Skeletal muscle satellite cell (primary cell): Measurements from ENCODE around the gene BCL2L14. TPM values are rescaled to one million over a fixed set of nuclear protein-coding genes. Genes with fewer than 3 reads are reported as not detected.

ENCODE experiments used
- H3K27me3 ChIP-seq: 2 replicates; pipeline ENCODE4 v1.7.0; 2013; ENCODE audit warnings: low read length; ENCODE audit not compliant: control insufficient read depth, insufficient read depth
- H3K36me3 ChIP-seq: 2 replicates; pipeline ENCODE4 v1.7.0; 2013; ENCODE audit warnings: mild to moderate bottlenecking, control low read depth, low read length; ENCODE audit not compliant: insufficient read depth
- H3K4me1 ChIP-seq: 2 replicates; pipeline ENCODE4 v1.7.0; 2013; ENCODE audit warnings: low read length; ENCODE audit not compliant: control insufficient read depth, insufficient read depth
- H3K4me2 ChIP-seq: 2 replicates; pipeline ENCODE4 v1.7.0; 2013; ENCODE audit warnings: mild to moderate bottlenecking, low read length
- H3K4me3 ChIP-seq: 2 replicates; pipeline ENCODE4 v1.7.0; 2013; ENCODE audit warnings: low read length
- H3K9ac ChIP-seq: 2 replicates; pipeline ENCODE4 v1.7.0; 2013; ENCODE audit warnings: mild to moderate bottlenecking, low read depth, low read length, moderate library complexity
- H3K9me3 ChIP-seq: replicated peaks from 2 replicates; pipeline ENCODE4 v1.7.0; 2013; ENCODE audit warnings: mild to moderate bottlenecking, control low read depth, low read length
- total RNA-seq: library from RNA; depleted of rRNA; stranded (reverse); fragments of >200 nt; gene quantifications from 2 replicates; pipeline ENCODE4 v1.2.3, GENCODE V29; 2012; rRNA removed

The BCL2L14 gene
- not detected in 2 replicates for total RNA-seq

- Histone ChIP-seq H3K27me3 (peaks cover 24% of the 10 kb centered on the region), H3K4me3 (no peak within 1 kb of the TSS), H3K9ac (no peak within 1 kb of the TSS), H3K4me2 (no peak within 1 kb of the TSS), H3K4me1 (no peaks in the 10 kb centered on the region), H3K9me3 (no peaks in the 10 kb centered on the region), H3K36me3 (no peaks in the 10 kb centered on the region)
These were observed at the start of gene BCL2L14 for GRCh38 chr12:12070674-12071656. TSS of gene BCL2L14 (plus strand) at chr12:12070939. CDS start at chr12:12079306, 8,367 bp downstream.

- no peaks in the 10 kb centered on the region for H3K36me3 ChIP-seq
These were observed 48.3 kb upstream of the BCL2L14 start for GRCh38 chr12:12022306-12022936.

GRCh38 chr12:12023456-12023855, 47.3 kb upstream of the BCL2L14 start:
- no peak overlapping the region for H3K9ac ChIP-seq
- peaks cover 18% of the 10 kb centered on the region for H3K27me3 ChIP-seq
- no peak overlapping the region for H3K4me2 ChIP-seq
- no peaks in the 10 kb centered on the region for H3K36me3 ChIP-seq
- no peaks in the 10 kb centered on the region for H3K4me1 ChIP-seq
- no peaks in the 10 kb centered on the region for H3K9me3 ChIP-seq
- H3K4me3 ChIP-seq, result no peak overlapping the region

More at GRCh38 chr12:12022306-12022936, 48.3 kb upstream of the BCL2L14 start:
- H3K4me2 ChIP-seq, result no peak overlapping the region
- no peaks in the 10 kb centered on the region for H3K4me1 ChIP-seq
- peaks cover 23% of the 10 kb centered on the region for H3K27me3 ChIP-seq
- no peak overlapping the region for H3K4me3 ChIP-seq
- H3K9me3 ChIP-seq, result no peaks in the 10 kb centered on the region
- no peak overlapping the region for H3K9ac ChIP-seq

GRCh38 chr12:12024911-12025682, 45.6 kb upstream of the BCL2L14 start:
- H3K36me3 ChIP-seq, result no peaks in the 10 kb centered on the region
- H3K9me3 ChIP-seq, result no peaks in the 10 kb centered on the region
- no peak overlapping the region for H3K4me2 ChIP-seq
- H3K27me3 ChIP-seq, result peaks cover 16% of the 10 kb centered on the region
- H3K4me1 ChIP-seq, result no peaks in the 10 kb centered on the region
- H3K4me3 ChIP-seq, result no peak overlapping the region
- H3K9ac ChIP-seq, result no peak overlapping the region

- Histone ChIP-seq H3K36me3 (no peaks in the 10 kb centered on the region), H3K4me3 (no peak overlapping the region), H3K4me1 (no peaks in the 10 kb centered on the region), H3K9me3 (no peaks in the 10 kb centered on the region), H3K27me3 (peaks cover 11% of the 10 kb centered on the region), H3K4me2 (no peak overlapping the region), H3K9ac (no peak overlapping the region)
These were observed 44.8 kb upstream of the BCL2L14 start for GRCh38 chr12:12025799-12026386.

GRCh38 chr12:12028668-12029402, 41.9 kb upstream of the BCL2L14 start:
- no peaks in the 10 kb centered on the region for H3K36me3 ChIP-seq
- H3K4me3 ChIP-seq, result no peak overlapping the region
- H3K4me1 ChIP-seq, result peaks cover 6% of the 10 kb centered on the region
- H3K9me3 ChIP-seq, result no peaks in the 10 kb centered on the region
- H3K27me3 ChIP-seq, result peaks cover 7% of the 10 kb centered on the region
- no peak overlapping the region for H3K4me2 ChIP-seq
- H3K9ac ChIP-seq, result no peak overlapping the region

- Histone ChIP-seq H3K9ac (no peak overlapping the region), H3K27me3 (peaks cover 3% of the 10 kb centered on the region), H3K4me2 (no peak overlapping the region), H3K4me1 (peaks cover 6% of the 10 kb centered on the region), H3K4me3 (no peak overlapping the region), H3K9me3 (no peaks in the 10 kb centered on the region), H3K36me3 (no peaks in the 10 kb centered on the region)
These were observed 41.1 kb upstream of the BCL2L14 start for GRCh38 chr12:12029653-12030052.

- Histone ChIP-seq H3K27me3 (no peaks in the 10 kb centered on the region), H3K4me2 (peak overlapping the region; percentile 99), H3K36me3 (no peaks in the 10 kb centered on the region), H3K9me3 (no peaks in the 10 kb centered on the region), H3K9ac (no peak overlapping the region), H3K4me1 (peaks cover 6% of the 10 kb centered on the region), H3K4me3 (no peak overlapping the region)
These were observed 38.4 kb upstream of the BCL2L14 start for GRCh38 chr12:12032260-12032791.

GRCh38 chr12:12032851-12033797, 37.6 kb upstream of the BCL2L14 start:
- H3K9me3 ChIP-seq, result no peaks in the 10 kb centered on the region
- no peaks in the 10 kb centered on the region for H3K36me3 ChIP-seq
- peak overlapping the region; percentile 73 for H3K9ac ChIP-seq
- peaks cover 6% of the 10 kb centered on the region for H3K4me1 ChIP-seq
- peaks cover under 1% of the 10 kb centered on the region for H3K27me3 ChIP-seq
- peak overlapping the region; percentile 99 for H3K4me2 ChIP-seq
- peak overlapping the region; percentile 72 for H3K4me3 ChIP-seq
